IPS-15b (cell line): ENCODE measurements around the gene SSTR5.

Experiments used
- H3K27me3 ChIP-seq: one replicate; pipeline ENCODE4 v1.6.1; 2013; ENCODE audit warnings: low read length; ENCODE audit not compliant: control insufficient read depth, insufficient read depth
- H3K36me3 ChIP-seq: one replicate; pipeline ENCODE4 v1.6.1; 2013; ENCODE audit warnings: low read length; ENCODE audit not compliant: control insufficient read depth, insufficient read depth
- H3K4me1 ChIP-seq: one replicate; pipeline ENCODE4 v1.6.1; 2013; ENCODE audit warnings: mild to moderate bottlenecking, low read length; ENCODE audit not compliant: control insufficient read depth, insufficient read depth
- H3K4me3 ChIP-seq: one replicate; pipeline ENCODE4 v1.5.1; 2013; ENCODE audit warnings: low read depth, low read length
- H3K9ac ChIP-seq: one replicate; pipeline ENCODE4 v1.6.1; 2013; ENCODE audit warnings: low read depth, mild to moderate bottlenecking, low read length
- H3K9me3 ChIP-seq: one replicate; pipeline ENCODE4 v1.6.1; 2013; ENCODE audit warnings: mild to moderate bottlenecking, low read length; ENCODE audit not compliant: control insufficient read depth, insufficient read depth

The SSTR5 gene

DNA sequence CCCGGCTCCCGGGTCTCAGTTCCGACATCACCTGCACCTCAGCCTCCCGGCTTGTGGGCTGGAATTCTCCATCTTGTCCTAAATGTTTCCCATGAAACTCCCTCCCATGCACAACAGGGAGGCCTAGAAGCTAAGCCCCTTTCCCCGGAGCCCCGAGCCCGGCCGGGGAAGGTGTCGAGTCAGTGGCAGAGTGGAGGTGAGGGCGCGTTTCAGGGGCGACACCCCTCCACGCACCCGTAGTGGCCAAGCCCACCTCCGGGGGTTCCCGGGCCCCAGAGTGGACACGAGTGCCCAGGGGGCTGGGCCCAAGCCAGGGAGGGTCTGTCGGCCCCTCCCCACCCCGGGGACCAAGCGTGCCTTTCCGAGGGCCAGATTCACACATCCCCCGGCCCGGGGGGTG lies 48.5 kb downstream of the SSTR5 start:
- H3K27me3 ChIP-seq: no peaks in the 10 kb centered on the region
- H3K36me3 ChIP-seq: no peaks in the 10 kb centered on the region
- no peak overlapping the region for H3K4me3 ChIP-seq
- H3K9me3 ChIP-seq: no peaks in the 10 kb centered on the region
- H3K9ac ChIP-seq: no peak overlapping the region
- H3K4me1 ChIP-seq: no peaks in the 10 kb centered on the region

DNA sequence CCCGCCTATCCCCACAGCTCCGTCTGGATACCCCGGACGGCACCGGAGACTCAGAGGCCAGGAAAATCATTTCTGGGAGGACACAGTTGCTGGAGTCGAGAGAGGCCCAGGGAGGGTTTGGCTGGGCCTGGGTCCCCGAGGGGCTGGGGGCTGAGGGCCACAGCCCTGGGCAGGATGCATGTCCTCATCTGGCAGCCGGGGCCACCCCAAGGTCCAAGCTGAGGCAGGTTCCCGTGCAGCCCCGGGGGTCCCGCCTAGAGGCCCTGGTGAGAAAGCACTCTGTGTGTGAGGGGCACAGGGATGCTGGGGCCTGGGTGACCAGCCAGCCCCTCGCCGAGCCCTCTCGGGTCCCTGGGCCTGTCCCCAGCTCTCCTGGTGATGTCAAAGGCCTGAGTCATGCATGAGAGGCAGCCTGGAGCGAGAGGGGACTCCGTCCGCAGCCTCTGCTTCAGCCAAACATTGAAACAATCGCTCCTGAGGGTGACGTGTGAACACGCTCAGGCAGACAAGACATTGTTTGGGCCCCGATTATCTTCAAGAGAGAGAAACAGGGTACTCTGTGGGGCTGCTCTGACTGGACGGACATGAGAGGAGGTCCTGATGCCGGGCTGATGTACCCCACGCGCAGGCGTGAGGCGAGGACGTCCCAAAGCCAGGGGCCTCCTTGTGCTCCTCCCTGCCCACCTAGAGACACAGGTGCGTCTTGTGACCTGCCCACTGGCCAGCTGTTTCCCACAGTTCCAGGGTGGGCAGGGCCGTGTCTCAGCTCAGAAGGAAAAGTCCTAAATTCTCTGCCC lies 49.3 kb downstream of the SSTR5 start:
- Histone ChIP-seq H3K9me3 (no peaks in the 10 kb centered on the region), H3K4me3 (no peak overlapping the region), H3K4me1 (no peaks in the 10 kb centered on the region), H3K36me3 (no peaks in the 10 kb centered on the region), H3K27me3 (no peaks in the 10 kb centered on the region), H3K9ac (no peak overlapping the region)

DNA sequence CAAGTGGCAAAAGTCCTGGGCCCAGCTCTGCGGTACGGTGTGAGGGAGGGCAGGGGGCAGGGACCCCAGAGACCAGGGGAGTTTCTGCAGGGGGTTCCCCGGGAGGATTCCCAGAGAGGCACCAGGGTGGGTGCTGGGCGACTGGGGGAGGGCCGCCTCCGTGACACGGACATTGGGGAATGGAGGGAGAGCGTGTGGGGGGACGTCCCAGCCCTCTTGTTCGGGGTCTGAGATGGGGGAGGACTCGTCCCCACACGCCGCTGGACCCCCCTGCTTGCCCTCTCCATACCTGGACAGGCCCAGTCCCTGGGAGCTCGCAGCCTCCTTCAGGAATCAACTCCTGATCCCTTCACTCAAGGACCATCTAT lies 49.8 kb downstream of the SSTR5 start:
- H3K4me1 ChIP-seq: no peaks in the 10 kb centered on the region
- H3K9ac ChIP-seq: no peak overlapping the region
- H3K36me3 ChIP-seq: no peaks in the 10 kb centered on the region
- H3K27me3 ChIP-seq: no peaks in the 10 kb centered on the region
- H3K9me3 ChIP-seq: no peaks in the 10 kb centered on the region
- no peak overlapping the region for H3K4me3 ChIP-seq

DNA sequence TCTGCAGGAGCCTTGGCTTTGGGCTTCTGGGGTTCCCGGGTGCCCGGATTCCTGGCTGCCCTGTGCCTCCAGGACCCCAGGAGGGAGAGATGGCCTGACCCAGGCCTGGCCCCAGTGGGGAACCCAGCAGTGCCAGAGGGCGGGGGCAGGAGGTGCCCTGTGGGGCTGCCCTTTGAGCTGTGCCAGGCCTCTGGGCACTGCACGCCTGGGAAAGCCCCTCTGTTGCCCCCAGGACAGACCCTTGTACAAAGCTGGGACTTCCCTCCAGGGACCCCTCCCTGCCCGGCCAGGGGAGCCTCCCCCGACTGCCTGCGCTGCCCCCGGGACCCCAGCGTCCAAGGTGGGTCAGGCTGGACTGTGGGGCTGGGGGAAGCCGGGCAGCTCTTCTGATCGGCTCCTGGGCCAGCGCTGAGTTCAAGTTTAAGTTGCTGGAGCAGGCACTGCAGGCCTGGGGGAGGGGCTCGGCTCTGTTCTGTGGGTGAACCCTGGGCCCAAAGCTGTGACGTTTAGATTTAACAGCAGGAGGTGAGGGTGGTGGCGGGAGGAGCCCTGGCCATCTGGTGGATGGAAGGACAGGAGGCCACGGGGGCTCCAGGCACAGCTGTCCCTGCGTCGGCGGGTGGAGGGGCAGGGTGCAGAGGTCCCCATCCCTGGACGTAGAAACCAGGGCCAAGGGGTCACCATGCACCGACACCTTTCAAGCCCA lies 51.1 kb downstream of the SSTR5 start:
- Histone ChIP-seq H3K36me3 (no peaks in the 10 kb centered on the region), H3K4me1 (no peaks in the 10 kb centered on the region), H3K27me3 (no peaks in the 10 kb centered on the region), H3K9me3 (no peaks in the 10 kb centered on the region), H3K9ac (no peak overlapping the region), H3K4me3 (no peak overlapping the region)

DNA sequence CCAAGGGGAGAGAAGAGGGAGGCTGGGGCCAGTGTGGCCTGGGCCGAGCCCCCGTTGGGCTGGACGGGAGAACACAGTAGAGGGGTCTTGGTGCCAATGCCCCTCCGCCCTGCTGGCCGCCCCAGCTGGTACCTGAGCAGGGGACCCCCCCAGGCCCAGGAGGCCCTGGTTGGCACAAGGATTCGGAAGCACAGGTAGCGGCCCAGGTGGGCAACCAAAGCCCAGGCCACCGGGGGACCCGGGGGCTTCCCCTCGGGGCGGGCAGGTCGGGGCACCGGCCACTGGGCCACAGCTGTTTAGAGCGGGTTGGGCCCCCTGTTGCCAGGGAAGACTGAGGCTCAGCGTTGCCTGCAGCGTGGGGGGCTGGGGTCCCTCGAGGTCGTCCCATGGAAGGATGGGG lies 51.7 kb downstream of the SSTR5 start:
- H3K9ac ChIP-seq: no peak overlapping the region
- H3K4me1 ChIP-seq: no peaks in the 10 kb centered on the region
- H3K4me3 ChIP-seq: no peak overlapping the region
- H3K27me3 ChIP-seq: no peaks in the 10 kb centered on the region
- H3K36me3 ChIP-seq: no peaks in the 10 kb centered on the region
- no peaks in the 10 kb centered on the region for H3K9me3 ChIP-seq

DNA sequence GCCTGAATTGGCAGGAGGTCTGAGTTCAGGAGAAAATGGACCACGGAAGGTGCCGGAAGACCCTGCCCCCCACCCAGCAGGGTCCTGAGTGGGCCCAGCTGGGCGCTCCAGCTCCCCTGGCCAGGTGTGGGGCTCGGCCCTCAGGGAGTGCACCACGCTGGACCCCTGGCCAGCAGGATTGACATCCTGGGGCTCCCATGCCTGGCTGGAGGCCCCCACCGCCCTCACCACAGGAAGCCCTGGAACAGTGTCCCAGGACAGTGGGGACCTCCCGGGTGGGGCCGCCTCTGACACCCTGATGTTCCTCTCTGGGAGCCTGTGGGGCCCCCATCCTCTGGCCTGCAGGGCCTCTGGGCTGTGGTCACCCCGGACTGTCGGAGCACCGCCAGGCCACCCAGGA lies 52.2 kb downstream of the SSTR5 start:
- Histone ChIP-seq H3K27me3 (no peaks in the 10 kb centered on the region), H3K4me3 (no peak overlapping the region), H3K9ac (no peak overlapping the region), H3K4me1 (no peaks in the 10 kb centered on the region), H3K36me3 (no peaks in the 10 kb centered on the region), H3K9me3 (no peaks in the 10 kb centered on the region)

DNA sequence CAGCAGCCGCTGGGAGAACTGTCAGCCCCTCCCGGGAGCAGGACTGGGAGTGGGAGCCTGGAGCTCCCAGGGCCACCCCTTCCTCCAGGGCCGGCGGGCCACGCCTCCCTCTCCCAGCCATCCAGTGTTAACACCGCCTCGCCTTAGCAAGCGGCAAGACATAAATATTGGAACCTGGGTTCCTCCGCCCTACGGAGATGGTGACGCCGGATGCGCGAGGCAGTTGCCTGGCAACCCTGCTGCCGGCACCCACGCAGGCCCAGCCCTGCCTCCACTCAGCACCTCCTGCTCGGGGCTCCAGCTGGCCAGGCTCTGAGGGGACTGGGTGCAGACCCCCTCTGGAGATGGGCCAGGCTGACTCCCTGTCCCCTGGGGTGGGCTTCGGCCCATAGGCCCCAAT lies 52.9 kb downstream of the SSTR5 start:
- Histone ChIP-seq H3K4me1 (no peaks in the 10 kb centered on the region), H3K9ac (no peak overlapping the region)

DNA sequence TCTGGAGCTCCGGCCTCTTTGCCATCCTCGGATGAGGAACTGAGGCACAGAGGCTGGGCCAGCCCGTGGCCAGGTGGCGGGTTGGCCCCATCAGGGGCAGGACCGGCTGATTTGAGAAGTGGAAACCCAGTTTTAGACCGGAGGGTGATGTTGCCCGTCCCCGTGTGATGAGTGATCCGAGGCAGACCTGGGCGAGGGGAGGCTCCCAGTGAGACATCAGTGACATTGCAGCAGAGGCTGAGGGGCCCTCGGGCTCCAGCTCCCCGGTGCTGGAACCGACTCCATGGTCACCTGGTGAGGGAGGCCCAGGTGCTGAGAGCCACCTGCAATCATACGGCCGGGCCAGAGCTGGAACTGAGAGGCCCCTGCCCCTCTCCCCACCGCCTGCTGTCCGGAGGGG lies 53.5 kb downstream of the SSTR5 start:
- Histone ChIP-seq H3K36me3 (no peaks in the 10 kb centered on the region), H3K9me3 (no peaks in the 10 kb centered on the region), H3K9ac (no peak overlapping the region), H3K4me1 (no peaks in the 10 kb centered on the region), H3K27me3 (no peaks in the 10 kb centered on the region), H3K4me3 (no peak overlapping the region)

More for the DNA sequence above, 52.9 kb downstream of the SSTR5 start:
- Histone ChIP-seq H3K27me3 (no peaks in the 10 kb centered on the region), H3K9me3 (no peaks in the 10 kb centered on the region), H3K36me3 (no peaks in the 10 kb centered on the region), H3K4me3 (no peak overlapping the region)

DNA sequence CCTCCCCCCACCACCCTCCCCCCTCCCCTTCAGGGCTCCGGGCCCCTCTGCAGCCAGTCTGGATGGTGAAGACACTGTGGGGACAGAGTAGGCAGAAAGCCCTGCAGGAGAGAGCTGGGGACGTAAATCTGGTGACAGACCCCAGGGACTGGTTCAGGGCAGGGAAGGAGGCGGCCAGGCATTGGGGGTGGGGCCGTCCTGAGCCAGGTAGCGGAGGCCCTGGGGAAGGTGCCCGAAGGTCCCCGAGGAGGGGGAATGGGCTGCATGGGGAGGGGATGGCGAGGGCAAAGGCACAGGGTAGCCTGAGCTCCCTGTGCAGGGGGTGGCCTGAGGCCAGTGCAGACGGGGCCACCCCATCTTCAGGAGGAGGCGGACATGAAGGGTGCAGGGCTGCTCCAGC lies 54.0 kb downstream of the SSTR5 start:
- no peaks in the 10 kb centered on the region for H3K27me3 ChIP-seq
- no peaks in the 10 kb centered on the region for H3K4me1 ChIP-seq
- H3K9ac ChIP-seq: no peak overlapping the region
- H3K9me3 ChIP-seq: no peaks in the 10 kb centered on the region
- no peaks in the 10 kb centered on the region for H3K36me3 ChIP-seq
- no peak overlapping the region for H3K4me3 ChIP-seq

DNA sequence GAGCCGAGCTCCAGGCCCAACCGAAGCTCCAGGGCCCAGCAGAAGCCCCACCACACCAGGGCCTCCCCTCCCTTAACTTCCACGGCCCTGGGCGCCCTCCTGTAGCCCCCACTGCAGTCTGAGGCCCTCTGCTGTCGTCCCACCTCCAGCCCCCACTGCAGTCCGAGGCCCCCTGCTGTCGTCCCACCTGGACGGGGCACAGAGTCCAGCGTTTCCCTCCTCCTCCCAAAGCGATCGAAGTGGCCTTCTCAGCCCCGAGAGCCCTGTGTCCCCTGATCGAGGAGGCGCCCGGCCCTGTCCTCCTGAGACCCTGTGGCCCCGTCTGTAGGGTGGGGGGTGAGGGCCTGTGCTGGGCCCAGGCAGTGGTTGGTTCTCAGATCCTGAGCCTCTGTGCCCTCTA lies 54.6 kb downstream of the SSTR5 start:
- Histone ChIP-seq H3K36me3 (no peaks in the 10 kb centered on the region), H3K4me3 (no peak overlapping the region), H3K27me3 (no peaks in the 10 kb centered on the region)

DNA sequence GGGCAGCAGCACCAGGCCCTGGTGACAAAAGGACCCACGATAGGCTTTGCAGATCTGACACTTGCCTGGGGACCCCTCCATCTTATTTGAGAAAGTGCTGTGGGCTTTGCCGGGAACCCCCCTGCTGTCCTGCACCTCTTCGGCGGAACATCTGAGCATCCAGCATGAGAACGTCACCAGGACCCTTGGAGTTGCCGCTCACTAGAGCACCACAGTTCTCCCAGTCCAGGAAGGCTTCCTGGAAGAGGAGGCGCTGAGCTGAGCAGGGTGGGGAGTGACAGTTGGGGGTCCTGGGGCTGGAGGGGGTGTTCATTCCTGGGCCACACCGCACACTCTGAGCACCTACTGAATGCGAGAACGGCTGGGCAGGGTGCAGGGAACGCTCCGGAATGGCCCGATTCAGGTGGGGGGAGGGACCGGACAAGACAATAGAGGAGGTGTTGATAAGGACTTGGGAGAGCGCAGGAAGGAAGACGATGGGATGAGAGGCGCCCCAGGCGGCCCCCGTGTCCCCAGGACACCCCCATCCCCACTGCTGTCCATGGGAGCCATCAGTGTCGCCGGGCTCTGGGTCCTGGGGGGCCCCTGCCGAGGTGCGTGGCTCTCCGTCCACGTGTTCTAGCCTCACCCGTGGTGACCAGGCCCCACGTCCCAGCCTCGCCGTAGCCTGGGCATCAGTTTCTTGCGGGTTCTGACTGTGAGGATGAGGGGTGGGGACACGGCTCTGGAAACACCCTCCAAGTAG lies 55.6 kb downstream of the SSTR5 start:
- no peaks in the 10 kb centered on the region for H3K36me3 ChIP-seq
- H3K27me3 ChIP-seq: no peaks in the 10 kb centered on the region
- no peak overlapping the region for H3K9ac ChIP-seq
- no peaks in the 10 kb centered on the region for H3K4me1 ChIP-seq
- no peaks in the 10 kb centered on the region for H3K9me3 ChIP-seq
- no peak overlapping the region for H3K4me3 ChIP-seq

More for the DNA sequence above, 54.6 kb downstream of the SSTR5 start:
- Histone ChIP-seq H3K4me1 (no peaks in the 10 kb centered on the region), H3K9ac (no peak overlapping the region), H3K9me3 (no peaks in the 10 kb centered on the region)
